Bronchial epithelial cell (primary cell): Measurements from ENCODE around the gene CNPY2. TPM values are rescaled to one million over a fixed set of nuclear protein-coding genes. Genes with fewer than 3 reads are reported as not detected.

Source experiments
- DNase-seq: peaks from one replicate; pipeline ENCODE4 v3.0.0-alpha.2; 2010; ENCODE audit warnings: low read depth
- FAIRE-seq: peaks from 2 replicates; lab custom pipeline; 2011; peaks lifted over from hg19 to GRCh38; lab: Jason Lieb, UNC
- H3K27me3 ChIP-seq: 2 replicates; pipeline ENCODE4 v1.5.1; 2011; ENCODE audit warnings: low read length; ENCODE audit not compliant: control insufficient read depth, insufficient read depth
- H3K36me3 ChIP-seq: 2 replicates; pipeline ENCODE4 v1.5.1; 2011; ENCODE audit warnings: low read length; ENCODE audit not compliant: control insufficient read depth, insufficient read depth
- H3K4me3 ChIP-seq: 2 replicates; pipeline ENCODE4 v1.5.1; 2011; ENCODE audit warnings: mild to moderate bottlenecking, low read depth, low read length, control low read depth
- CTCF ChIP-seq: IDR thresholded peaks from 2 replicates; pipeline ENCODE4 v1.5.1; 2011; ENCODE audit warnings: mild to moderate bottlenecking, moderate library complexity, low read length, control low read depth, inconsistent platforms; ENCODE audit not compliant: insufficient read depth, severe bottlenecking
- total RNA-seq: library from RNA; depleted of rRNA; stranded (reverse); fragments of >200 nt; gene quantifications from 2 replicates; pipeline ENCODE4 v1.2.1, GENCODE V29; 2014

Gene CNPY2
- total RNA-seq = 59.9 and 91.1 TPM in 2 replicates

DNA sequence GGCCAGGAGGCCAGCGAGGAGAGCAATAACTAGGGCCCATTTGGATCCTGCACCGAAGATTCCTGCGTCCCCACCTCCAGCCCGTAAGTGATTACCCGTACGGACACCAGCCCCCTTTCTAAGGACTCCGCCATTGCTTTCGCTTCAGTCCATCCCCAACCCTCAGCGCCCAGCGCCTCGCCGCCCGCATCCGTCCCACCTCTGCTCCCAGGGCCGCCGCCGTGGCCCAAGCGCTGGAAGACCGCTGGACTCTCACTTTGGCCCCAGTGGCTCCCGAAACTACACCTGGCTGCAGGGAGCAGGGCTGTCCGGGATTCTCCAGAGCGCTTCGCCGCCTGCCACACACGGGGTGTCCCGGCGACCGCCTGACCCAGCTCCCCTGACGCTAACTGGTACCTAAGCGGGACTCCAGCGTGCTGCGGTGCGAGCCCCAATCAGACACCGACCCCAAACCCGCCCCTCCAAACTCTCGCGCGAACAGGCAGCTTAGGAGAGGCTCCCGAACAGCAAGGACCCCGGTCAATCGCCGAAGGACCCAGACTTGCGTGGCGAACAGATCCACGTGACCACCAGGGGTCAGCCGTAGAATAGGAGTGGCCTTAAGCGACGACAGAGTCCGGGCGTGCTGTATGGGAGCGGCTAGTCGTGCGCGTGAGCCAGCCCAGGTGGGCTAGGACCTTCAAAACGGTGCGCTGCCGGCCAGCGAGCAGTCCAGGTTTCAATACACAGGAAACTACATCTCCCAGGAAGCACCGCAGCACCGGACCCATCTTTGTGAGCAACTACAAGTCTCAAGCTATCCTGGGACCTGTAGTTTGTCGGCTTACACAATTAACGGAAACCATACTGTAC, at the start of gene CNPY2:
CNPY2 (minus strand) TSS at position 367 of the 852 bp plus-strand sequence. CDS start 771 bp downstream, outside the sequence.
- FAIRE-seq = peak; percentile 18
- peaks cover 7% of the 10 kb centered on the region for H3K36me3 ChIP-seq
- DNase-seq = peak; percentile 97
- H3K27me3 ChIP-seq = no peaks in the 10 kb centered on the region
- peak within 1 kb of the TSS; percentile 90 for H3K4me3 ChIP-seq
- TF ChIP-seq CTCF = no peak

- DNase-seq = no peak
- no peaks in the 10 kb centered on the region for H3K27me3 ChIP-seq
- no peak for TF ChIP-seq CTCF
- no peak for FAIRE-seq
- H3K4me3 ChIP-seq = no peak within 1 kb of the TSS
- H3K36me3 ChIP-seq = no peaks in the 10 kb centered on the region
Observed at GRCh38 chr12:56362130-56363059, 46.6 kb upstream of the CNPY2 start, which contains the start of gene APOF. TSS of gene APOF (minus strand) at chr12:56362857. CDS start at chr12:56362745, 112 bp downstream.

DNA sequence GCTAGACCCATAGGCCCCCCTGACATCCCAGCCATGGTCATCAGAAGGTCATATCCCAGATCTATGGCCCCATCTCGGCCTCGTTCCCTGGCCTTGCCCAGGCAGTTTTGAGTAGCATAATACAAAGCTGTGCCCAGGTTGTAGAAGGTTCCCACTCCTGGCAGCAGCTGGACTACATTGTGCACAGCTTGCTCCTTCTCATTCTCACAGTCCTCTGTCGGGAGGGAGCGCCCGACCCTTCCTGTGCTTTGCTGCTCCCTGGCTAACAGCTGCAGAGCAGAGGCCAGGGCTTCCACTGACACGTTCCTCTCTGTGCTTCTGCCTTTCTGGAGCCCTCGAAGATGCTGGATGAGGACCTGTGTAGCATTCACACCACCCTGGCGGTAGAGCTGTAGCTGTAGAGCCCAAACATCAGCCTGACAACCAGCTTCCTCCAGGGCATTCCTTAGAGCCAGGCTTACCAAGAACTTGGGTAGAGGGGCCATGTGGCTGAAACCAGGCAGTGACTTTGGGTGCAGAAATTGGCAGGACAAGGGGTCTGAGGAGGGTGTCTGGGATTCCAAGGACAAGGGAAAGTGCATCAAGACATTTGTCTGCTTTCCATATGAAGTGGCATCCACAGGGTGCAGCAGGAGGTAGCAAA, 45.8 kb upstream of the CNPY2 start:
- no peak for TF ChIP-seq CTCF
- FAIRE-seq = no peak
- Histone ChIP-seq H3K36me3 (no peaks in the 10 kb centered on the region), H3K4me3 (no peak overlapping the region), H3K27me3 (no peaks in the 10 kb centered on the region)
- DNase-seq = no peak

- peak within 1 kb of the TSS; percentile 63 for H3K4me3 ChIP-seq
- FAIRE-seq (no peak), DNase-seq (peak; percentile 100)
- TF ChIP-seq CTCF = no peak
- no peaks in the 10 kb centered on the region for H3K27me3 ChIP-seq
- peaks cover 6% of the 10 kb centered on the region for H3K36me3 ChIP-seq
Observed at GRCh38 chr12:56359851-56360767, 44.3 kb upstream of the CNPY2 start, which contains the start of gene STAT2. TSS of gene STAT2 (minus strand) at chr12:56360107. CDS start at chr12:56356571, 3,536 bp downstream.
